MG63 (cell line): ENCODE data around the gene IRX2. TPM values are rescaled to one million over a fixed set of nuclear protein-coding genes. Genes with fewer than 3 reads are reported as not detected.

ENCODE experiments used
- DNase-seq: peaks from one replicate; pipeline ENCODE4 v3.0.0-alpha.2; 2020
- H3K27me3 ChIP-seq: fragments of 250-450 bp; sonication (Bioruptor Pico); 2 replicates; pipeline ENCODE4 v1.5.1; 2020; ENCODE audit warnings: mild to moderate bottlenecking, moderate library complexity
- H3K36me3 ChIP-seq: fragments of 250-450 bp; sonication (Bioruptor Pico); 2 replicates; pipeline ENCODE4 v1.5.1; 2020; ENCODE audit warnings: mild to moderate bottlenecking, moderate library complexity
- H3K4me3 ChIP-seq: fragments of 250-450 bp; sonication (Bioruptor Pico); 2 replicates; pipeline ENCODE4 v1.5.1; 2020; ENCODE audit warnings: mild to moderate bottlenecking, moderate library complexity
- H3K9me3 ChIP-seq: fragments of 250-450 bp; sonication (Bioruptor Pico); 2 replicates; pipeline ENCODE4 v1.5.1; 2020; ENCODE audit warnings: mild to moderate bottlenecking, moderate library complexity
- total RNA-seq: library from RNA; depleted of rRNA; stranded (reverse); fragments of >200 nt; shearing (Covaris generic); gene quantifications from 2 replicates; pipeline ENCODE4 v1.2.3, GENCODE V29; 2014; ENCODE audit warnings: low replicate concordance; rRNA removed

IRX2 gene
- 21.5 and 25.3 TPM in 2 replicates for total RNA-seq

- H3K4me3 ChIP-seq, result peak within 1 kb of the TSS; percentile 99
- H3K27me3 ChIP-seq, result no peaks in the 10 kb centered on the region
- H3K36me3 ChIP-seq, result peaks cover 29% of the 10 kb centered on the region
- peak; percentile 98 for DNase-seq
- H3K9me3 ChIP-seq, result no peaks in the 10 kb centered on the region
Measured at GRCh38 chr5:2751592-2752021, at the start of gene IRX2. Gene IRX2, minus strand, starts transcription at chr5:2751677. Its CDS starts 264 bp downstream, at chr5:2751413.

- Histone ChIP-seq H3K9me3 (no peaks in the 10 kb centered on the region), H3K36me3 (no peaks in the 10 kb centered on the region), H3K4me3 (no peak overlapping the region), H3K27me3 (no peaks in the 10 kb centered on the region; the same call in 1 of the 2 replicates)
- DNase-seq, result no peak
Measured at GRCh38 chr5:2800035-2800434, 48.6 kb upstream of the IRX2 start.

- Histone ChIP-seq H3K36me3 (no peaks in the 10 kb centered on the region), H3K9me3 (no peaks in the 10 kb centered on the region)
Measured at GRCh38 chr5:2797981-2798380, 46.5 kb upstream of the IRX2 start.

GRCh38 chr5:2797160-2797559, 45.7 kb upstream of the IRX2 start:
- no peaks in the 10 kb centered on the region; the same call in 1 of the 2 replicates for H3K27me3 ChIP-seq
- no peak overlapping the region for H3K4me3 ChIP-seq
- H3K36me3 ChIP-seq, result no peaks in the 10 kb centered on the region
- no peak for DNase-seq
- no peaks in the 10 kb centered on the region for H3K9me3 ChIP-seq

More at GRCh38 chr5:2797981-2798380, 46.5 kb upstream of the IRX2 start:
- DNase-seq, result no peak
- H3K4me3 ChIP-seq, result no peak overlapping the region
- no peaks in the 10 kb centered on the region; the same call in 1 of the 2 replicates for H3K27me3 ChIP-seq

- Histone ChIP-seq H3K27me3 (peaks cover 7% of the 10 kb centered on the region), H3K9me3 (peaks cover 14% of the 10 kb centered on the region), H3K4me3 (no peak overlapping the region), H3K36me3 (no peaks in the 10 kb centered on the region)
- DNase-seq, result no peak
Measured at GRCh38 chr5:2783223-2783622, 31.7 kb upstream of the IRX2 start.

GRCh38 chr5:2782658-2783057, 31.2 kb upstream of the IRX2 start:
- DNase-seq, result no peak
- Histone ChIP-seq H3K27me3 (peaks cover 3% of the 10 kb centered on the region), H3K4me3 (no peak overlapping the region), H3K9me3 (peaks cover 14% of the 10 kb centered on the region), H3K36me3 (no peaks in the 10 kb centered on the region)

GRCh38 chr5:2780421-2781171, 29.1 kb upstream of the IRX2 start:
- peaks cover 5% of the 10 kb centered on the region for H3K9me3 ChIP-seq
- no peaks in the 10 kb centered on the region for H3K36me3 ChIP-seq
- H3K4me3 ChIP-seq, result no peak overlapping the region
- DNase-seq, result no peak
- H3K27me3 ChIP-seq, result peaks cover 9% of the 10 kb centered on the region; the same call in 1 of the 2 replicates

GRCh38 chr5:2779459-2779858, 28.0 kb upstream of the IRX2 start:
- Histone ChIP-seq H3K27me3 (peaks cover 11% of the 10 kb centered on the region; the same call in 1 of the 2 replicates), H3K36me3 (no peaks in the 10 kb centered on the region), H3K9me3 (no peaks in the 10 kb centered on the region), H3K4me3 (no peak overlapping the region)
- no peak for DNase-seq

- DNase-seq, result no peak
- Histone ChIP-seq H3K4me3 (no peak overlapping the region), H3K36me3 (no peaks in the 10 kb centered on the region), H3K9me3 (no peaks in the 10 kb centered on the region), H3K27me3 (peaks cover 20% of the 10 kb centered on the region)
Measured at GRCh38 chr5:2776337-2777302, 25.1 kb upstream of the IRX2 start.

GRCh38 chr5:2773327-2773726, 21.9 kb upstream of the IRX2 start:
- DNase-seq, result no peak
- Histone ChIP-seq H3K9me3 (no peaks in the 10 kb centered on the region), H3K27me3 (peaks cover 37% of the 10 kb centered on the region), H3K4me3 (no peak overlapping the region), H3K36me3 (no peaks in the 10 kb centered on the region)

- DNase-seq, result no peak
- Histone ChIP-seq H3K9me3 (no peaks in the 10 kb centered on the region), H3K27me3 (peaks cover 37% of the 10 kb centered on the region), H3K4me3 (no peak overlapping the region), H3K36me3 (no peaks in the 10 kb centered on the region)
Measured at GRCh38 chr5:2767089-2767488, 15.6 kb upstream of the IRX2 start.

GRCh38 chr5:2764581-2764980, 13.1 kb upstream of the IRX2 start:
- H3K36me3 ChIP-seq, result no peaks in the 10 kb centered on the region
- no peak overlapping the region for H3K4me3 ChIP-seq
- H3K27me3 ChIP-seq, result peaks cover 21% of the 10 kb centered on the region
- no peaks in the 10 kb centered on the region for H3K9me3 ChIP-seq
- no peak for DNase-seq

- H3K4me3 ChIP-seq, result no peak overlapping the region
- H3K9me3 ChIP-seq, result no peaks in the 10 kb centered on the region
Measured at GRCh38 chr5:2763533-2763794, 12.0 kb upstream of the IRX2 start.

GRCh38 chr5:2762744-2763532, 11.5 kb upstream of the IRX2 start:
- DNase-seq, result no peak
- H3K36me3 ChIP-seq, result no peaks in the 10 kb centered on the region
- H3K9me3 ChIP-seq, result no peaks in the 10 kb centered on the region
- no peak overlapping the region for H3K4me3 ChIP-seq
- H3K27me3 ChIP-seq, result peaks cover 11% of the 10 kb centered on the region

More at GRCh38 chr5:2763533-2763794, 12.0 kb upstream of the IRX2 start:
- no peak for DNase-seq
- Histone ChIP-seq H3K27me3 (peaks cover 16% of the 10 kb centered on the region), H3K36me3 (no peaks in the 10 kb centered on the region)

- Histone ChIP-seq H3K9me3 (no peaks in the 10 kb centered on the region), H3K36me3 (no peaks in the 10 kb centered on the region), H3K27me3 (peaks cover 2% of the 10 kb centered on the region), H3K4me3 (no peak overlapping the region)
- no peak for DNase-seq
Measured at GRCh38 chr5:2761921-2762488, 10.5 kb upstream of the IRX2 start.

- no peak overlapping the region for H3K4me3 ChIP-seq
- H3K9me3 ChIP-seq, result no peaks in the 10 kb centered on the region
- H3K27me3 ChIP-seq, result no peaks in the 10 kb centered on the region; the same call in 1 of the 2 replicates
- H3K36me3 ChIP-seq, result no peaks in the 10 kb centered on the region
- DNase-seq, result no peak
Measured at GRCh38 chr5:2759696-2760461, 8.4 kb upstream of the IRX2 start.
